Endothelial cell of umbilical vein (primary cell): ENCODE measurements around the gene HSD17B7. TPM values are rescaled to one million over a fixed set of nuclear protein-coding genes. Genes with fewer than 3 reads are reported as not detected.

ENCODE experiments used
- BruUV-seq: library from RNA; stranded (reverse); fragments of 400-500 nt; replicated peaks from 2 replicates; lab custom pipeline; 2021; lab: Mats Ljungman, UMichigan
- CTCF ChIA-PET: fragments of 300-600, 350-600 bp; sonication (Branson Sonifier 250); formaldehyde crosslinking; loops from one replicate; lab custom pipeline; 2021; ENCODE audit warnings: antibody characterized with exemption, inconsistent platforms; lab: Charles Lee
- POLR2A ChIA-PET: fragments of 300-600, 350-600 bp; sonication (Branson Sonifier 250); formaldehyde crosslinking; loops from one replicate; lab custom pipeline; 2021; ENCODE audit warnings: antibody characterized with exemption, inconsistent platforms; lab: Charles Lee
- DNase-seq: peaks from one replicate; pipeline ENCODE4 v3.0.0-alpha.2; 2011; ENCODE audit warnings: low read depth, low spot score
- FAIRE-seq: peaks from 2 replicates; lab custom pipeline; 2011; peaks lifted over from hg19 to GRCh38; lab: Jason Lieb, UNC
- H2AFZ ChIP-seq: 2 replicates; pipeline ENCODE4 v1.6.0; 2012; ENCODE audit warnings: low read depth, low read length, control low read depth, inconsistent platforms
- H3K27ac ChIP-seq: 2 replicates; pipeline ENCODE4 v1.5.1; 2011; ENCODE audit warnings: low read depth, mild to moderate bottlenecking, control low read depth, low read length, moderate library complexity; ENCODE audit not compliant: insufficient read depth
- H3K27me3 ChIP-seq, 2 experiments: 2 replicates each; pipeline versions ENCODE4 v1.6.0 to v1.6.1; 2011; ENCODE audit warnings: low read length in 2 of 2, mixed read lengths in 1 of 2; ENCODE audit not compliant: control insufficient read depth in 2 of 2, insufficient read depth in 2 of 2
- H3K36me3 ChIP-seq, 2 experiments: 2 replicates in 1 of 2; 3 replicates in 1 of 2; pipeline ENCODE4 v1.5.1; 2011; ENCODE audit warnings: low read length in 2 of 2, mild to moderate bottlenecking in 1 of 2, moderate library complexity in 1 of 2; ENCODE audit not compliant: control insufficient read depth in 2 of 2, insufficient read depth in 2 of 2; ENCODE audit errors: extremely low read depth in 1 of 2
- H3K4me1 ChIP-seq: 3 replicates; pipeline ENCODE4 v1.5.1; 2011; ENCODE audit warnings: mild to moderate bottlenecking, low read length; ENCODE audit not compliant: control insufficient read depth, insufficient read depth; ENCODE audit errors: extremely low read depth
- H3K4me2 ChIP-seq: 2 replicates; pipeline ENCODE4 v1.6.1; 2011; ENCODE audit warnings: low read length, control low read depth, mixed read lengths; ENCODE audit not compliant: insufficient read depth
- H3K4me3 ChIP-seq, 3 experiments: fragments of 200-600 bp in 1 of 3; sonication (generic), shearing (Covaris generic) in 1 of 3; replicated peaks in 1 of 3; 2 replicates each; pipeline ENCODE4 v1.5.1; 2011 to 2016; ENCODE audit warnings: control low read depth in 3 of 3, low read length in 3 of 3, mild to moderate bottlenecking in 2 of 3, inconsistent platforms in 1 of 3, low read depth in 1 of 3, moderate library complexity in 1 of 3; ENCODE audit not compliant: insufficient read depth in 1 of 3
- H3K79me2 ChIP-seq: 2 replicates; pipeline ENCODE4 v1.6.0; 2012; ENCODE audit warnings: low read length, inconsistent platforms; ENCODE audit not compliant: control insufficient read depth, insufficient read depth
- H3K9ac ChIP-seq: replicated peaks from 2 replicates; pipeline ENCODE3; 2011; ENCODE audit warnings: low read length, control low read depth; ENCODE audit not compliant: insufficient read depth; ENCODE audit errors: extremely low read depth
- H3K9me1 ChIP-seq: replicated peaks from 3 replicates; pipeline ENCODE4 v1.6.0; 2011; ENCODE audit warnings: mild to moderate bottlenecking, low read length; ENCODE audit not compliant: control insufficient read depth, insufficient read depth; ENCODE audit errors: extremely low read depth
- H3K9me3 ChIP-seq: replicated peaks from 2 replicates; pipeline ENCODE4 v1.5.1; 2012; ENCODE audit warnings: low read length, inconsistent platforms; ENCODE audit not compliant: control insufficient read depth, insufficient read depth
- H4K20me1 ChIP-seq: replicated peaks from 2 replicates; pipeline ENCODE3; 2011; ENCODE audit warnings: mild to moderate bottlenecking, low read length; ENCODE audit not compliant: control insufficient read depth, insufficient read depth; ENCODE audit errors: extremely low read depth
- CTCF ChIP-seq, 2 donors: IDR thresholded peaks; 1 replicate in 1 of 2; 2 replicates in 1 of 2; pipeline ENCODE4 v1.5.1; 2011; ENCODE audit warnings: low read length in 2 of 2, mild to moderate bottlenecking in 2 of 2, moderate library complexity in 2 of 2, control low read depth in 1 of 2, inconsistent platforms in 1 of 2, low read depth in 1 of 2; ENCODE audit not compliant: insufficient read depth in 1 of 2; ENCODE audit errors: extremely low read depth in 1 of 2
- EZH2 ChIP-seq: IDR thresholded peaks from 2 replicates; pipeline ENCODE4 v1.6.1; 2012; ENCODE audit warnings: borderline replicate concordance, low read depth, mild to moderate bottlenecking, moderate library complexity, low read length, inconsistent platforms; ENCODE audit not compliant: severe bottlenecking
- FOS ChIP-seq: IDR thresholded peaks from 2 replicates; pipeline ENCODE4 v1.6.1; 2011; ENCODE audit warnings: mild to moderate bottlenecking, low read length, moderate library complexity, borderline replicate concordance; ENCODE audit not compliant: insufficient read depth
- GATA2 ChIP-seq: IDR thresholded peaks from 2 replicates; pipeline ENCODE4 v1.7.0; 2011; ENCODE audit warnings: low read depth, mild to moderate bottlenecking, moderate library complexity, mixed read lengths, low read length; ENCODE audit not compliant: insufficient read length, insufficient read depth
- JUN ChIP-seq: IDR thresholded peaks from 2 replicates; pipeline ENCODE4 v1.6.1; 2011; ENCODE audit warnings: borderline replicate concordance, low read depth; ENCODE audit not compliant: insufficient read length, insufficient read depth
- MAX ChIP-seq: IDR thresholded peaks from 2 replicates; pipeline ENCODE4 v1.6.1; 2011; ENCODE audit not compliant: insufficient read depth, insufficient read length
- MYC ChIP-seq: IDR thresholded peaks from one replicate; pipeline ENCODE4 v1.6.1; 2011; ENCODE audit warnings: mild to moderate bottlenecking, low read depth, low read length
- POLR2A ChIP-seq: IDR thresholded peaks from 2 replicates; pipeline ENCODE4 v1.6.1; 2012; ENCODE audit warnings: low read depth, mild to moderate bottlenecking, control low read depth, low read length
- POLR2AphosphoS5 ChIP-seq: IDR thresholded peaks from 2 replicates; pipeline ENCODE4 v1.6.1; 2012; ENCODE audit warnings: low read depth, mild to moderate bottlenecking, control low read depth, low read length, moderate library complexity; ENCODE audit not compliant: insufficient read depth
- dilution Hi-C: fragments of 300-500 bp; cut with MboI; formaldehyde crosslinking; loops from one replicate; pipeline ENCODE4 v1.15.0; 2019; ENCODE audit warnings: low sequenced_read_pairs; ENCODE audit not compliant: extremely low pct_ligation_motif_present
- intact Hi-C: fragments of 100-400 bp; cut with micrococcal nuclease; formaldehyde crosslinking; loops from one replicate; pipeline ENCODE4 v1.10.0; 2022
- polyA plus RNA-seq, 4 experiments: library from polyadenylated mRNA; depleted of rRNA in 3 of 4; stranded (reverse) in 3 of 4; unstranded in 1 of 4; fragments of >200 nt; gene quantifications; 2 replicates each; pipeline versions ENCODE4 v1.2.1 to v1.2.3, GENCODE V29; 2011 to 2012; ENCODE audit warnings: missing spikeins in 1 of 4
- total RNA-seq: library from RNA; stranded (reverse); gene quantifications from 2 replicates; pipeline ENCODE4 v1.2.3, GENCODE V29; 2021

The HSD17B7 gene
- total and polyA plus RNA-seq, 2 donors (not counting 3 experiments of a cell fraction or from before 2014, with no cell fraction given) = 17.7 to 26.6 TPM

- Histone ChIP-seq H3K4me2 (no peak overlapping the region), H3K9ac (no peak overlapping the region), H3K4me3 (no peak overlapping the region), H2AFZ (no peak overlapping the region), H3K27me3 (no peaks in the 10 kb centered on the region), H3K79me2 (no peaks in the 10 kb centered on the region), H3K9me3 (no peaks in the 10 kb centered on the region), H3K9me1 (no peaks in the 10 kb centered on the region), H3K36me3 (no peaks in the 10 kb centered on the region), H3K4me1 (no peaks in the 10 kb centered on the region), H4K20me1 (no peaks in the 10 kb centered on the region), H3K27ac (no peak overlapping the region)
- no peak for DNase-seq
- intact Hi-C loops (loop anchor here (10.0 kb wide), 1 partner anchor 694 kb away; no protein-coding TSS in a partner anchor), dilution Hi-C loops (no loop called here)
- BruUV-seq = no TSS peak
- CTCF ChIA-PET = no interaction called here
- no peak for TF ChIP-seq POLR2AphosphoS5
- no peak for TF ChIP-seq MAX
- TF ChIP-seq FOS = no peak
- no peak for TF ChIP-seq MYC
- no peak for TF ChIP-seq EZH2
- no peak for TF ChIP-seq JUN
- TF ChIP-seq CTCF (IDR thresholded peaks at IDR 0.05; ENCODE audit: extremely low read depth in 1 of 2, insufficient read depth in 1 of 2, low read depth in 1 of 2, low read length in 2 of 2) = no peak
- no peak for TF ChIP-seq GATA2
- no peak for TF ChIP-seq POLR2A
- FAIRE-seq = no peak
- POLR2A ChIA-PET = no interaction called here
Observed at GRCh38 chr1:162840250-162840839, 49.8 kb downstream of the HSD17B7 start.
